Thoracic aorta (tissue), 2 donors: ENCODE results near the gene RAP1GAP2. TPM values are rescaled to one million over a fixed set of nuclear protein-coding genes. Genes with fewer than 3 reads are reported as not detected.

Experiments used
- ATAC-seq: fragments of 150-250 bp; one replicate; pipeline ENCODE4 v1.8.0; 2017; ENCODE audit warnings: low read depth; ENCODE audit not compliant: insufficient number of reproducible peaks, low FRiP score
- DNase-seq: peaks from one replicate; pipeline ENCODE4 v3.0.0-alpha.2; 2020; ENCODE audit warnings: low spot score
- H3K27ac ChIP-seq, 2 donors: fragments of 200-600 bp; sonication (generic); 1 replicate in 1 of 2; 2 replicates in 1 of 2; pipeline ENCODE4 v1.5.1; 2016; ENCODE audit warnings: mild to moderate bottlenecking in 2 of 2, moderate library complexity in 2 of 2
- H3K27me3 ChIP-seq: fragments of 200-600 bp; sonication (generic); replicated peaks from 2 replicates; pipeline ENCODE4 v1.6.0; 2016; ENCODE audit warnings: mild to moderate bottlenecking; ENCODE audit not compliant: insufficient read depth
- H3K36me3 ChIP-seq: fragments of 200-600 bp; sonication (generic); one replicate; pipeline ENCODE4 v1.5.1; 2016
- H3K4me1 ChIP-seq, 2 donors: fragments of 200-600 bp; sonication (generic); 1 replicate in 1 of 2; 2 replicates in 1 of 2; pipeline versions ENCODE4 v1.5.1 to v1.6.0; 2016; ENCODE audit warnings: low read depth in 2 of 2, mild to moderate bottlenecking in 1 of 2; ENCODE audit not compliant: control insufficient read depth in 1 of 2
- H3K4me3 ChIP-seq: fragments of 200-600 bp; sonication (generic); 2 replicates; pipeline ENCODE4 v1.5.1; 2016; ENCODE audit warnings: mild to moderate bottlenecking
- H3K9me3 ChIP-seq: fragments of 200-600 bp; sonication (generic); 2 replicates; pipeline ENCODE4 v1.5.1; 2016
- CTCF ChIP-seq: fragments of 200-600 bp; sonication (generic); IDR thresholded peaks from one replicate; pipeline ENCODE4 v1.5.1; 2019; ENCODE audit warnings: antibody characterized with exemption
- total RNA-seq, 2 donors: library from RNA; depleted of rRNA; stranded (reverse); fragments of >200 nt; gene quantifications; one replicate each; pipeline versions ENCODE4 v1.1.0 to v1.2.3, GENCODE V29; 2016

Gene RAP1GAP2
- total RNA-seq, 2 donors from 2014 or later, result 10.0 to 12.4 TPM

- no peak overlapping the region for H3K4me3 ChIP-seq
- no peaks in the 10 kb centered on the region for H3K4me1 ChIP-seq
- TF ChIP-seq CTCF, result no peak
- H3K36me3 ChIP-seq, result no peaks in the 10 kb centered on the region
- no peak overlapping the region for H3K27ac ChIP-seq
- ATAC-seq (no peak), DNase-seq (no peak)
- no peaks in the 10 kb centered on the region for H3K9me3 ChIP-seq
- H3K27me3 ChIP-seq, result no peaks in the 10 kb centered on the region
Observed at GRCh38 chr17:2957631-2958286, 161.5 kb downstream of the RAP1GAP2 start.

GRCh38 chr17:2958706-2959222 is 162.5 kb downstream of the RAP1GAP2 start:
- H3K4me1 ChIP-seq, result no peaks in the 10 kb centered on the region
- H3K36me3 ChIP-seq, result no peaks in the 10 kb centered on the region
- H3K27me3 ChIP-seq, result no peaks in the 10 kb centered on the region
- H3K27ac ChIP-seq, result no peak overlapping the region
- no peaks in the 10 kb centered on the region for H3K9me3 ChIP-seq
- no peak for DNase-seq
- TF ChIP-seq CTCF, result no peak
- ATAC-seq, result no peak
- no peak overlapping the region for H3K4me3 ChIP-seq

GRCh38 chr17:2959371-2960130 is 163.3 kb downstream of the RAP1GAP2 start:
- DNase-seq (no peak), ATAC-seq (no peak)
- Histone ChIP-seq H3K9me3 (no peaks in the 10 kb centered on the region), H3K27me3 (no peaks in the 10 kb centered on the region), H3K27ac (no peak overlapping the region), H3K4me3 (no peak overlapping the region), H3K36me3 (no peaks in the 10 kb centered on the region), H3K4me1 (no peaks in the 10 kb centered on the region)
- TF ChIP-seq CTCF, result no peak

- Histone ChIP-seq H3K9me3 (no peaks in the 10 kb centered on the region), H3K27me3 (no peaks in the 10 kb centered on the region), H3K27ac (no peak overlapping the region), H3K36me3 (no peaks in the 10 kb centered on the region), H3K4me1 (no peaks in the 10 kb centered on the region), H3K4me3 (no peak overlapping the region)
- DNase-seq, result no peak
- ATAC-seq, result no peak
- no peak for TF ChIP-seq CTCF
Observed at GRCh38 chr17:2961446-2961845, 165.2 kb downstream of the RAP1GAP2 start.

GRCh38 chr17:2962236-2962635 is 166.0 kb downstream of the RAP1GAP2 start:
- ATAC-seq, result no peak
- H3K4me3 ChIP-seq, result no peak overlapping the region
- H3K27ac ChIP-seq, result no peak overlapping the region
- no peak for TF ChIP-seq CTCF
- H3K27me3 ChIP-seq, result no peaks in the 10 kb centered on the region
- H3K4me1 ChIP-seq, result peaks cover 0 to 3% of the 10 kb centered on the region in 2 donors
- no peaks in the 10 kb centered on the region for H3K36me3 ChIP-seq
- H3K9me3 ChIP-seq, result no peaks in the 10 kb centered on the region
- no peak for DNase-seq
